CD4-positive, alpha-beta T cell treated with Interleukin-15 for 1 hour (primary cell): Measurements from ENCODE around the gene BCR.
"Not testable (repeated sequence)": the region's sequence is repeated elsewhere in the genome, so short reads cannot be mapped to it uniquely, and the experiment has no call there.

Source experiments
- DNase-seq: peaks from one replicate; pipeline ENCODE4 v3.0.0-alpha.2; 2020

The BCR gene

GRCh38 chr22:23300476-23300875 is 120.2 kb downstream of the BCR start:
- no peak for DNase-seq

GRCh38 chr22:23301591-23301990 is 121.3 kb downstream of the BCR start:
- DNase-seq: no peak

- DNase-seq: peak; percentile 10
Measured at GRCh38 chr22:23302171-23303002, 122.1 kb downstream of the BCR start.

- DNase-seq: no peak
Measured at GRCh38 chr22:23305321-23305910, 125.1 kb downstream of the BCR start.

- DNase-seq: no peak
Measured at GRCh38 chr22:23305922-23306374, 125.6 kb downstream of the BCR start.

- DNase-seq: no peak
Measured at GRCh38 chr22:23306438-23306921, 126.2 kb downstream of the BCR start.

GRCh38 chr22:23306926-23307325 is 126.6 kb downstream of the BCR start:
- DNase-seq: no peak

- not testable (repeated sequence) for DNase-seq
Measured at GRCh38 chr22:23307511-23307910, 127.2 kb downstream of the BCR start.

GRCh38 chr22:23309261-23309660 is 129.0 kb downstream of the BCR start:
- DNase-seq: not testable (repeated sequence)

GRCh38 chr22:23310443-23311097 is 130.3 kb downstream of the BCR start:
- DNase-seq: not testable (repeated sequence)

- DNase-seq: not testable (repeated sequence)
Measured at GRCh38 chr22:23311635-23312420, 131.5 kb downstream of the BCR start.

GRCh38 chr22:23313791-23314567 is 133.7 kb downstream of the BCR start:
- no peak for DNase-seq

GRCh38 chr22:23315341-23315917 is 135.1 kb downstream of the BCR start:
- peak; percentile 38 for DNase-seq

GRCh38 chr22:23316596-23316995 is 136.3 kb downstream of the BCR start:
- DNase-seq: not testable (repeated sequence)

GRCh38 chr22:23318316-23318715 is 138.0 kb downstream of the BCR start:
- DNase-seq: not testable (repeated sequence)

- not testable (repeated sequence) for DNase-seq
Measured at GRCh38 chr22:23322497-23323080, 142.3 kb downstream of the BCR start.

- DNase-seq: not testable (repeated sequence)
Measured at GRCh38 chr22:23323960-23324688, 143.8 kb downstream of the BCR start.

GRCh38 chr22:23325183-23325582 is 144.9 kb downstream of the BCR start:
- DNase-seq: no peak

GRCh38 chr22:23333822-23334221 is 153.5 kb downstream of the BCR start:
- not testable (repeated sequence) for DNase-seq

- not testable (repeated sequence) for DNase-seq
Measured at GRCh38 chr22:23337672-23338071, 157.4 kb downstream of the BCR start.
